Psoas muscle (tissue), 8 donors: ENCODE data around the gene ADSS2. TPM values are rescaled to one million over a fixed set of nuclear protein-coding genes. Genes with fewer than 3 reads are reported as not detected.
"Not testable (repeated sequence)": the region's sequence is repeated elsewhere in the genome, so short reads cannot be mapped to it uniquely, and the experiment has no call there.

ENCODE experiments used
- ATAC-seq, 4 donors: fragments of 200-7000 bp; cut with Tn5 transposase; one replicate each; pipeline ENCODE4 v1.9.1; 2020; ENCODE audit warnings: moderate library complexity in 3 of 4, mild to moderate bottlenecking in 2 of 4
- DNase-seq, 2 donors: peaks; one replicate each; pipeline ENCODE4 v3.0.0-alpha.2; 2020
- H3K27ac ChIP-seq: fragments of 200-600 bp; one replicate; pipeline ENCODE4 v1.8.0; 2022
- H3K27me3 ChIP-seq, 3 donors: fragments of 200-600 bp in 1 of 3; one replicate each; pipeline versions ENCODE4 v1.6.1 to v1.8.0; 2013 to 2022; ENCODE audit warnings: low read length in 2 of 3, mild to moderate bottlenecking in 2 of 3, moderate library complexity in 1 of 3; ENCODE audit not compliant: insufficient read depth in 3 of 3
- H3K36me3 ChIP-seq, 2 donors: fragments of 200-600 bp in 1 of 2; one replicate each; pipeline versions ENCODE4 v1.6.1 to v1.8.0; 2013 to 2022; ENCODE audit warnings: low read depth in 1 of 2, mild to moderate bottlenecking in 1 of 2, moderate library complexity in 1 of 2; ENCODE audit not compliant: insufficient read depth in 1 of 2
- H3K4me1 ChIP-seq: fragments of 200-600 bp; one replicate; pipeline ENCODE4 v1.8.0; 2022
- H3K4me3 ChIP-seq: fragments of 200-600 bp; one replicate; pipeline ENCODE4 v1.8.0; 2022; ENCODE audit warnings: mild to moderate bottlenecking
- H3K9me3 ChIP-seq: fragments of 200-600 bp; one replicate; pipeline ENCODE4 v1.8.0; 2022
- CTCF ChIP-seq: fragments of 200-600 bp; IDR thresholded peaks from one replicate; pipeline ENCODE4 v1.8.0; 2022; ENCODE audit warnings: antibody characterized with exemption
- WGBS, 3 donors: extraction: QIAGEN DNeasy Blood & Tissue Kit; methylation state at CpG; one replicate each; pipeline versions ENCODE4 v1.1.6 to v1.1.7; 2013; 5-methylcytosine and 5-hydroxymethylcytosine counted together
- intact Hi-C, 2 donors: fragments of 100-400 bp; cut with DNase I; formaldehyde crosslinking; loops; one replicate each; pipeline versions ENCODE4 v1.11.0 to v1.14.2; 2022
- polyA plus RNA-seq, 3 donors: library from polyadenylated mRNA; stranded (reverse); fragments of 200-250 nt; gene quantifications; one replicate each; pipeline ENCODE4 v1.2.3, GENCODE V29; 2013
- total RNA-seq, 4 donors: library from RNA; stranded (reverse); fragmentation: NEBNext Ultra II Directional in 2 of 4; extraction: Animal tissue kit (Norgen Biotek cat#: 25700) in 2 of 4; gene quantifications; one replicate each; pipeline versions ENCODE4 v1.2.1 to v1.2.4, GENCODE V29; 2021 to 2023
- donor health status: healthy with polysubstance abuse.
- donor health status: DM: no; HTN: no; CAD: no; lungs with moderate emphysema.
- donor health status: Bipolar disorder and iron deficiency.
- donor health status: healthy.
- donor health status: DM: yes; HTN: yes; CAD: no.
- donor health status: DM: no; HTN: no; CAD: no.
- donor health status: DM: no; HTN: no; CAD: no.
- donor health status: DM: yes; HTN: yes; CAD: no.

Gene ADSS2
- total and polyA plus RNA-seq, 7 donors = 5.7 to 19.2 (median 12.3) TPM

- no peak overlapping the region for H3K4me3 ChIP-seq
- H3K27ac ChIP-seq = no peak overlapping the region
- no peaks in the 10 kb centered on the region for H3K36me3 ChIP-seq
- intact Hi-C loops = no loop called here
- DNase-seq (no peak), ATAC-seq (no peak)
- H3K9me3 ChIP-seq = no peaks in the 10 kb centered on the region
- H3K27me3 ChIP-seq = no peaks in the 10 kb centered on the region
- H3K4me1 ChIP-seq = no peaks in the 10 kb centered on the region
- no peak for TF ChIP-seq CTCF
- 51 to 57% (median 54%) methylated on average over 7 of the region's 7 CpGs for WGBS, 3 donors
Observed at GRCh38 chr1:244375051-244375450, 76.7 kb downstream of the ADSS2 start.

- H3K27me3 ChIP-seq = not testable (repeated sequence)
Observed at GRCh38 chr1:244374484-244374883, 77.2 kb downstream of the ADSS2 start.

GRCh38 chr1:244371242-244372141 lies 80.2 kb downstream of the ADSS2 start:
- H3K27ac ChIP-seq = no peak overlapping the region
- H3K4me1 ChIP-seq = no peaks in the 10 kb centered on the region
- ATAC-seq (no peak), DNase-seq (no peak)
- H3K9me3 ChIP-seq = no peaks in the 10 kb centered on the region
- H3K36me3 ChIP-seq = no peaks in the 10 kb centered on the region
- no peak overlapping the region for H3K4me3 ChIP-seq
- intact Hi-C loops = no loop called here
- no peaks in the 10 kb centered on the region for H3K27me3 ChIP-seq
- TF ChIP-seq CTCF = no peak
- 82 to 83% (median 82%) methylated on average over 11 of the region's 11 CpGs for WGBS, 3 donors

More at GRCh38 chr1:244374484-244374883, 77.2 kb downstream of the ADSS2 start:
- H3K9me3 ChIP-seq, DNase-seq, H3K4me3 ChIP-seq, H3K27ac ChIP-seq, intact Hi-C loops, H3K36me3 ChIP-seq, ATAC-seq, H3K4me1 ChIP-seq: not testable (repeated sequence)
- WGBS, 3 donors = 90 to 93% (median 92%) methylated on average over 6 of the region's 6 CpGs

GRCh38 chr1:244370060-244370637 lies 81.6 kb downstream of the ADSS2 start:
- intact Hi-C loops = no loop called here
- DNase-seq = no peak

More at GRCh38 chr1:244370060-244370637, 81.6 kb downstream of the ADSS2 start:
- Histone ChIP-seq H3K4me3 (no peak overlapping the region), H3K27me3 (no peaks in the 10 kb centered on the region), H3K4me1 (no peaks in the 10 kb centered on the region), H3K27ac (no peak overlapping the region), H3K9me3 (no peaks in the 10 kb centered on the region), H3K36me3 (no peaks in the 10 kb centered on the region)
- TF ChIP-seq CTCF = no peak
- ATAC-seq = no peak
- 72 to 82% (median 72%) methylated on average over 8 of the region's 8 CpGs for WGBS, 3 donors
